Testis (tissue), 2 donors: ENCODE measurements around the gene ACTL8.

Source experiments
- CTCF ChIP-seq, 3 experiments: fragments of 450-650 bp in 2 of 3; fragments of 200-600 bp in 1 of 3; sonication (generic) in 1 of 3; IDR thresholded peaks; one replicate each; pipeline ENCODE4 v1.5.1; 2016 to 2019; ENCODE audit warnings: antibody characterized with exemption in 3 of 3, mild to moderate bottlenecking in 2 of 3, moderate library complexity in 1 of 3
- POLR2A ChIP-seq: fragments of 450-650 bp; IDR thresholded peaks from one replicate; pipeline ENCODE4 v1.6.1; 2017; ENCODE audit warnings: antibody characterized with exemption, mild to moderate bottlenecking, moderate library complexity

- no peak for TF ChIP-seq POLR2A
- TF ChIP-seq CTCF (IDR thresholded peaks at IDR 0.05) = no peak
These were observed 42.9 kb downstream of the ACTL8 start for GRCh38 chr1:17798011-17798410.
